Measurements from ENCODE around the gene BUB1B. TPM values are rescaled to one million over a fixed set of nuclear protein-coding genes. Genes with fewer than 3 reads are reported as not detected.

BUB1B gene
- total RNA-seq, 2 experiments from 2014 or later: 62.3 to 70.6 TPM

DNA sequence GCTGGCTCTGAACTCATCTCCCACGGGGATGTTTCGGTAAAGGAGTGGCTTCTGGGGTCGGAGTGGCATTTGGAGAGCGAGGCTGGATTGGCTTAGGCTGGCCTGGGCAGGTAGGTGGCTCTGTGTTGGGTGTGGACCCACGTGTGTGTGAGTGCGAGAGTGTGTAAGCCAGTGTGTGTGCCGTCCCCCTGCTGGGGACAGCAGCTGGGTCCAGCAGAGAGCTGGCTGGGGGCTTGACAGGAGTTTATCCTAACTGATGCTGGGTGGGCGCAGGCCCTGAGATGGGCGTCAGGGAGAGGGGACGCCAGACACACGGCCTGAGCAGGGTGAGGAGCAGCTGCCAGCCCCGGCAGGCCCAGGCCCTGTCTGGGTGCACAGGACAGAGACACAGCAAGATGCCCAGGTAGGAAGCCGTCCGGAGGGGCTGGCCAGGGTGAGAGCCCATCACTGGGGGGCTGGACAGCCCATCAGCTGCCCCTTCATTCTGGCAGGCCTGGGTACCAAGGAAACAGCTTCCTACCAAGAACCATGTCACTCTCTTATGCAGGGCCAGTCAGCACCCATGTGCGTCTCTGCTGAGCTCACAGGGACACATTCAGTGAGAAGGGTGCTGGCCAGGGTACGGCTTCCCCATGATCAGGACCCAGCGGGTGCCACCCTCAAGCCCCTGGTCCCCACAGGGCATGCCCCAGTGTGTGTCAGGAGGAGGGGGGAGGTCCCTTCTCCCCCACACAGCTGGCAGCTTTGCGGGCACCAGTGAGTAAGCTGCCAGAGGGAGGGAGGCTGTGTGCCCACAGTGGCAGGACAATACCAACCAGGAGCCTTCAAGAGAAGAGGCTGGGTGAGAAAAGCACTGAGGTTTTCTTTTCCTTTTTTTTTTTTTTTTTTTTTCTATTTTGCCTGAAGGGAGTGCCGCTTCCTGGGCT, 79.1 kb downstream of the BUB1B start:
- Mint-ChIP-seq H3K36me3 (no peaks in the 10 kb centered on the region), H3K27ac (no peak overlapping the region), H3K4me3 (no peak overlapping the region), H3K9me3 (no peaks in the 10 kb centered on the region), H3K27me3 (peaks cover 31% of the 10 kb centered on the region), H3K4me1 (peaks cover 5% of the 10 kb centered on the region)
- no peak for DNase-seq

DNA sequence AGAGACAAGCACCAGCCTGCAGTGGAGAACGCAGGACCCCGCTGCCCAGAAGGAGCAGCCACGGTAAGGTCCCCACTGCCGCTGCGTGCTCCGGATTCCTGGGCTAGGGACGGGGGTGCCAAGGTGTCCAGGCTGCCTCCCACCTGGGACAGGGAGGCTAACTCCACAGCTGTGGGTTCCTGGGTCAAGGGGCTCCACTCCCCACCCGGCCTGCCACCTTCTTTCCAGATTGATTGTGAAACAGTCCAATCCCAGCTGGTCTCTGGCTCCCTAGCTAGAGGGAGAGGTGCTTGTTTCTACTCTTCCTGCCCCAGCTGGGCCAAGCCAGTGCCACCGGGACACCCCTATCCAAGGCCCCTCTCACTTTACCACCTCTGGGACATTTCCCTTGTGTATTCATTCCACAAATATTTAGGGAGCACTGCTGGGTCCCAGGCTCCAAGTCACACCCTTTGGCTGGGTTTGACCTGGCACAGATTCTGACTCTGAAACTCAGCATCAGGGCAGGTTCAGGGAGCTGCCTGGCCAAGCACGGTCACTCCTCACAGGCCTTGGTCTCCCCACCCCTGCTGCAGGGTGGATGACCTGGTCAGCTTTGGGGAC, 79.9 kb downstream of the BUB1B start:
- H3K9me3 Mint-ChIP-seq: no peaks in the 10 kb centered on the region
- H3K36me3 Mint-ChIP-seq: no peaks in the 10 kb centered on the region
- DNase-seq: no peak
- H3K4me3 Mint-ChIP-seq: no peak overlapping the region
- no peak overlapping the region for H3K27ac Mint-ChIP-seq
- H3K27me3 Mint-ChIP-seq: peaks cover 31% of the 10 kb centered on the region
- H3K4me1 Mint-ChIP-seq: peaks cover 5% of the 10 kb centered on the region

DNA sequence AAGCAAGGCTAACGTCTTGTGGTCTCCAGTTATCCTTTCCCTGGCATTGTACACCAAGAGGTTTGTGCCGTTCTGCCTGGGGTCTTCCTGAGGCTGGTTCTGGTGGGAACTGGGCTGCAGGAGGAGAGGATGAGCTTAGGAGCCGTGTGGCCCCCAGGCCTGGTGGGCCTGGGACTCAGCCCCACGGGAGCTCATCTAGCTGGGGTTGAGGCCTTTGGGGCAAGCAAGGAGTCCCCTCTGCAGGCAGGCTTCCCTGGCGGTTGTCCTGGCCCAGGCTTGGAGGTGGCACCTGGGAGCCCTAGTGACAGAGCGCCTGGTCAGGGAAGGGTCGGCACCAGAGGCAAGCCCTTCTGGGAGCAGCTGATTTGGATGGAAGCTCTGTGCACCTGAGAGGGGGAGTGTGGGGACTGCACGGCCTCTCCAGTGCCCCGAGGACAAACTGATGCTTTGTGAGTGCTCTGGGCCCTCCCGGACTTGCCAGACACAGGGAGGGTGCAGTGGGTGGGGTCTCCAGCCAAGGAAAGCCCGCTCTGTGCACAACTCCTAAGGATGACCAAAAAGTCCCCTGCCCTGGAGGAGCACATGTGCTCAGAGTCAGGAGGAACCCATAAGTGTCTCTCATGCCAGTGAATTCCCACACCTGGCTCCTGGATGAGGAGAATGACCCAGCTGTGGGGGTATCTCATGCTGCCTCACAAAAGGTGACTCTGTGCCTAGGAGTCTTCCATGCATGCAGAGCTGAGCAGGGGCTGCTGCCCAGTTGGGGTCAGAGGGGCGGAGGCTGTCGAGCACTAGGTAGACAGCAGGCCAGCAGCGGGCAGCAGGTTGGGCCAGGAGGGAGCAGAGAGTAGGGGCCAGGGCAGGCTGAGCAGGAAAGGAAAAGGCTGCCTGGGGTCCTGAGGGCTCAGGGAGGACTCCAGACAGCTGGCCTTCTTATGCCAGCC, 80.7 kb downstream of the BUB1B start:
- no peak for DNase-seq
- Mint-ChIP-seq H3K4me3 (no peak overlapping the region), H3K27ac (no peak overlapping the region), H3K36me3 (no peaks in the 10 kb centered on the region), H3K9me3 (no peaks in the 10 kb centered on the region), H3K27me3 (peaks cover 31% of the 10 kb centered on the region), H3K4me1 (peaks cover 5% of the 10 kb centered on the region)

DNA sequence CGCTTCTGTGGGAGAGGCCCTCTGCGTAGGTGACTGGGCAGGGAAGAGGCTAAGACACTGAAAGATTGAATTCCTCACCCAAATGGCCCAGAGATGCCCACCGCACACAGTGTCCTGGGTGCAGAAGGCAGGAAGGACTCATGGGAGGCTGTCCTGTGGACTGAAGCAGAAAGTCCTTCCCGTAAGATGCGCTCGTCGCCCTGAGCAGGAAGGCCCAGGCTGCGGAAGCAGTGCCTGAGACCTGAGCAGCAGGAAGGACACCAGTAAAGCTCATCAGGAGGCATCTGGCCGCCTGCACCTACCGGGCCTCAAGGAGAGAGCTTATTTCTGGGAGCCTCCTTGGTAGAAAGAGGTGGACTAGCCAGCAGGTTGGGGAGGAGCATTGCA, 81.3 kb downstream of the BUB1B start:
- Mint-ChIP-seq H3K27me3 (peaks cover 27% of the 10 kb centered on the region), H3K27ac (no peak overlapping the region), H3K36me3 (no peaks in the 10 kb centered on the region), H3K4me1 (peaks cover 5% of the 10 kb centered on the region), H3K4me3 (no peak overlapping the region), H3K9me3 (no peaks in the 10 kb centered on the region)
- DNase-seq: no peak

DNA sequence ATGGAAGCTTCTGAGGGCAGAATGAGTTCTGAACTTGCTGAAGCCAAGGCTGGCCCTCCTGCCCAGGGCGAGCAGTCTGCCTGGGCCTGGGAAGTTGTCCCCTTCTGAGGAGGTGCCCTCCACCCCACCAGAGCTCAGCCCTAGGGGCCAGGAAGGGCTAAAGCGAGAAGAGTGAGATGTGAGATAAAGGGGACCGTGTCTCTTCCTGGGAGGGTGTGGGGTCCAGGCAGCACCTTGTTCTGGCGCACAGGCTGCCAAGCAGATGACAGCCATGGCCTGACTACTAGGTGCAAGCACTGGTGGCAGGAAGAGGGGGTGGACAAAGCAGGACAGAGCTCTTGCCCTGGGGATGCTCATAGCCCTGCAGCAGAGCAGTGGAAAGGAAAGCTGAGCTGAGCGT, 81.7 kb downstream of the BUB1B start:
- no peaks in the 10 kb centered on the region for H3K9me3 Mint-ChIP-seq
- H3K4me1 Mint-ChIP-seq: peaks cover 5% of the 10 kb centered on the region
- H3K36me3 Mint-ChIP-seq: no peaks in the 10 kb centered on the region
- no peak for DNase-seq
- no peak overlapping the region for H3K4me3 Mint-ChIP-seq
- no peak overlapping the region for H3K27ac Mint-ChIP-seq
- peaks cover 25% of the 10 kb centered on the region for H3K27me3 Mint-ChIP-seq

DNA sequence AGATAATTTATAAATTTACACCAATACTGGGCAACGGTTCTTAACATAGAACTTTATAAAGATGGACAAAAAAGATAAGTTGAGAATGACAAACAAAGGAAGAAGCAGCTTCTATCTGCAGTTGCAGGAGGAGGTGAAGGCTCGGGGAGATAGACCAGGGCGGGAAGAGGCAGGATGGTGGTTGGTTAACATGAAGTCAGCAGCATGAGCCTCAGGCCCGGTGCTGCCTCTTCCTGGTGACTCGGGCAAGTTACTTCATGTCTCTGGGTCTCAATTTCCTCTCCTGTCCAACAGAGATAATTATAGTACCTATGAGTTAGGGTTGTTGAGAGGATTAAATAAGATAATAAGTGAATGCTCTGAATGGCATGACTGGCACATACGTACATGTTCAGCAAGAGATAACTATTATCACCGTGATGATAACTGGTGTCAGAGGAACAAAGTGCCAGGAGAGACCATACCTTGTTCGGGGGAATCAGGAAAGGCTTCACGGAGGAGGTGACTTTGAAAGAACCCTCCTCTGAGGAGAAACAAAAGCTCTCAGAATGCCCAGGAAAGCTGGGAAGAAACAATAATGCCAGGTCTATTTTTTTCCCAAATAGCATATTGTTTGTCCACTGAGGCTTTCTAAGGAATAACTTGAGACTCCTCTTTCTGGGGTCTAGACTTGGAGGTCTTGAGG, 82.4 kb downstream of the BUB1B start:
- no peak overlapping the region for H3K4me3 Mint-ChIP-seq
- no peaks in the 10 kb centered on the region for H3K9me3 Mint-ChIP-seq
- H3K27ac Mint-ChIP-seq: no peak overlapping the region
- DNase-seq: no peak
- peaks cover 18% of the 10 kb centered on the region for H3K27me3 Mint-ChIP-seq
- H3K36me3 Mint-ChIP-seq: no peaks in the 10 kb centered on the region
- H3K4me1 Mint-ChIP-seq: peaks cover 5% of the 10 kb centered on the region

DNA sequence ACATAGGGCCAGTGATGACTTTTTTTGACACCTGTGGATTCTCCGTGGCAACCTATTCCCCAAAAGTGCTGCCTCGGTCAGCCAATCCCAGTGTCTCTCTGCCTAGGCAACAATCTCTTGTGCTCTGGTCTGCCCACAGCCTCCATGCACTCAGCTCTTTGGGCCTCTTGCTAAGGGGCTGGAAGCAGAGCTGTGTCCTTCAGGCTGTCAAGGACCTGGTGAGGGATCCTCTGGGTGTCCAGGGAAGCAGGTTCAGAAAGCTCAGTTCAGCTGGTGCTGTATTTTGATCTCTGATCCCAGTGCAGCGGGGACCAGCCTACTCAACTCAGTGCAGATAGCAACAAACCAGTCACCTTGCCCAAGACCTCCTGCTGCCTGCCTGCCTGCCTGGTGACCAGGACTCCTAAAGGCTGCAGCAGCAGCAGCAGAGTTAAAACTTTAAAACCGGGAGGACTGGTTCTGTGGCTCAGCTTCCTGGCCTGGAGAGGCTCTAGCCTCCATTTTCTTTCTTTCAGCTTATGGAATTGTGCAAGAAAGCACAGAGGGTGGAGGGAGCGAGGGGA, 84.2 kb downstream of the BUB1B start:
- DNase-seq: no peak
- Mint-ChIP-seq H3K4me3 (no peak overlapping the region), H3K36me3 (no peaks in the 10 kb centered on the region), H3K27ac (no peak overlapping the region), H3K4me1 (no peaks in the 10 kb centered on the region), H3K27me3 (peaks cover 3% of the 10 kb centered on the region), H3K9me3 (no peaks in the 10 kb centered on the region)

DNA sequence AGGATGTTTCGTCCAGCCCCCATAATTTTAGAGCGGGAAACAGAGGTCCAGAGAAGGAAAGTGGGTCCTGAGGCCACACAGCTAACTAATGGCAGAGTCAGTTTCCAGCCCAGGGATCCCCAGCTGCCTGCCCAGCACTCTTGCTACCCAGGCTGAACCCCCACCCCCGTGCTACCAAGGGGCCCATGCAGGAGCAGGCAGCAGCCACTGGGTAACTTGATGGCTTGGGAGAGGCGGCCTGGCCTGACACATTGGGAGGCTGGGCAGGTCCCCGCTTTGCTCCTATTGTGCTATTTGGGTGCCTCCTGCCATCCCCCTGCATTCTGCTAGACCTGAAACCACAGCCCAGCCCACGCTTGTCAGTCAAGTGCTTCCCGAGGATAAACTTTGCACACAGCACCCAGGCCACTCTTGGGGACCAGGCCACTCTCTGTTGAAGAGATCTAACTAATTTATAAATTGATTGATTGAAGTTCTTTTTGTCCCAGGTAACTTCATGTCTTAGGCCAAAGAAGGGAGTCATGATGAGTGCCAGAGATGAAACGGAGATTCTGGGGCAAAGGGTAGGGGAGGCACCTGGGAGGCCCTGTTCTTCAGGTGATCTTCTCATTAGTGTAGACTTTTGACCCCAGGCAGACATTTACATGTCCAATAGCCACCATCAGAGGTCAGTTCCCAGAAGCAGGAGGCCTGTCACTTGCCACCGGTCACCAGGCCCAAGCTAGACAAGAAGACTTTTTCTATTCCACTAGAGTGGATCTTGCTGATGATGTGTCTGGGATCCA, 85.0 kb downstream of the BUB1B start:
- no peak overlapping the region for H3K27ac Mint-ChIP-seq
- no peaks in the 10 kb centered on the region for H3K36me3 Mint-ChIP-seq
- no peak overlapping the region for H3K4me3 Mint-ChIP-seq
- H3K9me3 Mint-ChIP-seq: no peaks in the 10 kb centered on the region
- no peak for DNase-seq
- peaks cover 3% of the 10 kb centered on the region for H3K27me3 Mint-ChIP-seq
- no peaks in the 10 kb centered on the region for H3K4me1 Mint-ChIP-seq

DNA sequence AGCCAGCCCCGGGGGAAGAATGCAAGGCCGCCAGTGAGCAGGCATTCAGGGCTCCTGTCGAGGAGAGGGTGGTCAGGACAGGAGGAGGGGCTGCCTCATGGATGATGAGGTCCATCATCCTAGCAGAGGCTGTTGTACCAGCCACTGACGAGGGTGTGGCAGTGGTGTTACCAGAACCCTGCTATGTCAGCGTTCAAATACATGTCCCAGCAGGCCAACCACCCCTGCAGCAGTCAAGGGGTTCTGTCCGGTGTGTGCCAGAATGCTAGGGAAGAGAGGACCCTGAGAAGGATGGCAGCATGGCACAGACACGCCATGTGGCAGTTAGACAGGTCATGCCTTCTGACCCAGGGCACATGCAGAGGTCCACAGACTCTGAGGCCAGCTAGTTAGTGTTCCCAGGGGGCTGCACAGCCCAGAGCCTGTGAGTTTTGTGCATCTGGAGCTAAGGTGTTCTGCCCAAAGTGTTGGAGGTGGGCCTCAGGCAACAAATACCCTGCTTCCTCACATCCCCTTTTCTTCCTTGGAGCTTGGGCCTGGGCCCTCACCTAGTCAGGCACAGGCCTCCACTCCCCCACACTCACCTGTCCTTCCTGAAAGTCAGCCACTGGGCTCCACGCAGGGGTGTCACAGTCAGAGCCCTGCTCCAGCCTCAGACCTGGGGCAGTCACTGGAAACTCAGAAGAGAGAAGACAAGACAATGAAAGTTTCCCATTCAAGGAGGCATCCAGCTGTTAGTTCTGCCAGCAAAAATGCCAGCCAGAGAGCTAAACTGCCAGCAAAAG, 85.8 kb downstream of the BUB1B start:
- Mint-ChIP-seq H3K27me3 (peaks cover 11% of the 10 kb centered on the region), H3K36me3 (no peaks in the 10 kb centered on the region), H3K9me3 (no peaks in the 10 kb centered on the region), H3K27ac (no peak overlapping the region), H3K4me1 (no peaks in the 10 kb centered on the region), H3K4me3 (no peak overlapping the region)
- no peak for DNase-seq

DNA sequence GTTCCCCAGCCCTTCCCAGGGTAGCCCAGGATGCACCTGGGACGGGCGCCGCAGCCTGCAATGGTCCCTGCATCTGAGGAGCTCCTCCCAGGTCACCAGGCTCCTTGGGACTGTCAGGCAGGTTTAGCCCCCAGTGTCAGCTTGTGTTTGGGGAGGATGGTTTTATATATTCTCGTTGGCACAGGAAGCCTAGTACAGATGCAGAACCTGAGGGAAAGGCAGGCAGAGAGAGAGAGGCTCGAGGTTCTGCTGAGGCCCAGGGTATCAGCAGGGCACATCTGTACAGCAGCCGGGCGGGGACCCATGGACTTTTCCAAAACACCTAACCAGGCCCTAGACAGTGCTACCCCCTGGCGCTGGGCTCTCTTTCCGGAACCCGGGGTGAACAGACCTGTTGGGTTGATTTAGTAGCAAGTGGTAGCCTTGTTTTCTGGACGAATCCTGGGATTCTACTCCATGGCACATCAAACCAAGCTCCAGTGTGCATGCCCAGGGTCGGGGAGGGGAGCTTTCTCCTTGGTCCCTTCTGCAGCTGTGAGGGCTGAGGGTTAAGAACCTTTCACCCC, 86.6 kb downstream of the BUB1B start:
- no peak overlapping the region for H3K27ac Mint-ChIP-seq
- no peak for DNase-seq
- H3K4me1 Mint-ChIP-seq: no peaks in the 10 kb centered on the region
- no peaks in the 10 kb centered on the region for H3K36me3 Mint-ChIP-seq
- no peaks in the 10 kb centered on the region for H3K9me3 Mint-ChIP-seq
- H3K4me3 Mint-ChIP-seq: no peak overlapping the region
- peaks cover 18% of the 10 kb centered on the region for H3K27me3 Mint-ChIP-seq

DNA sequence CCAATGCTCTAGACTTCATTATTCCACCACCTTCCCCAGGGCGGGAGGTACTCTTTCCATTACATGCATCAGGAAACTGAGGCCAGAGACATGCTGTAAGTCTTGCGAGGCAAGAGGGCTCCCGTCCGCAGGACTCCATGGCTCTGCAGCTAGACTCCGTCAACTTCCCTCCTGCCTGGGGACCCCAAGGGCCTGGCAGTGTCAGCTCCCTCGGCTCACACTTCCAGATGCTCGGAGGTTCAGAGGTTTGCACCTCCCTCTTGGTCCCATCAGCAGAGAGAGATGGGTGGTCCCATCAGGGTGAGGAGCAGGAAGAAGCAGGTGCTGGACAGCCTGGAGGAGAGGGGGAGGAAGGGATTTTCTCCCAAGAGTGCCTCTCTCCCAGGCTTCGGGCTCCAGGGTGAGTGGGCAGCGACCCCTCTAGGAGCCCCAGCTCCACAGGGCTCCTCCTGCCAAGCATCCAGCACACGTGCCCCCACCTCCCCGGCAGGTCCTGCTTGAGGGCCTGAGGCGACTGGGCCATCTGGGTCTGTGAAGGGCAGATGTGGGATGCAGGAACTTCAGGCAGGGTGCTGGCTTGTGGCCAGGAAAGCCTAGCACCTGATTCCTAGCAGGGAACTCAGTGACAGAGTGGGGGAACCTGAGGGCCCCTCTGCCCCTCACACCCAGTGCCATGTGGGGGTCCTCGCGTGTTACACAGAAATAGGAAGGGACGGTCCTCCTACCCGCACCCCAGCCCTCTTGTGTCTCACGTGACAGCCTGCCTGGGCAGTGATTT, 87.3 kb downstream of the BUB1B start:
- Mint-ChIP-seq H3K4me1 (peaks cover 3% of the 10 kb centered on the region), H3K9me3 (no peaks in the 10 kb centered on the region), H3K27ac (no peak overlapping the region), H3K36me3 (no peaks in the 10 kb centered on the region), H3K27me3 (peaks cover 22% of the 10 kb centered on the region), H3K4me3 (no peak overlapping the region)
- no peak for DNase-seq

DNA sequence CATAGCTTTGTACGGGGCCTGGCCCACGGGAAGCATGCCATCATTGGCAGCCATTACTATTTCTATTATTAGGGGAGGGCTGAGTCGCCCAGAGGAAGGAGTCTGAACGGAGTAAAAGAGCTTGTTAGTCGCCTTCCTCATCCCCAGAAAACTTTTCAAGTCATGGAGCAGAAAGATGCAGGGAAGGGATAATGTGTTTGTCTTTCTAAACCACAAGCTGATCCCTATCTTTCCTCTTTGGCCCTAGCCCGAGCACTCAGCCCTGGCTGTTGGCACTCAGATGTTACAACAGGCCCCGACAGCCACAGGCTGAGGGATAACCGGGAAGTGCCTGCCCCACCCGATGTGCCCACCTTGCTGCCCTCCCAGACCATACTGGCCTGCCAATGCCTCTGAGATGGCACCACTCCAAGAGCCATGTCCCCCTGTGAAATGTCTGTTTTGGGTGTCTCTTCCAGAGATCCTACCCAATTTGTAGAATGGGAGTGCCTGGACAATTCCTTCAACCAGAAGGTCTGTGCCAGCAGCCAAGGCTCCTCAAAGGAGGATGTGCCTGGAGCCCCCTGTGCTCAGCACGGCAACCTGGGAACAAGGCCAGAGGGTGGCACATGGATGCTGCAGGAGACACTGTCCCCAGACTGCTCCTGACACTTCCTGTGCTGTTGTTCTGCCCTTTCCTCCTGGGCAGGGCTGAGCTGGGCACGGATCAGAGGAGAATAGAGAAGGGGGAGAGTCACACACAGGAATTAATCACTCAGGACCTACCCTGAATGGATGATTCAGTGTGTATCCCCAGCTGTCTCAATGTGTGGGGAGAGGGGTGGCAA, 88.8 kb downstream of the BUB1B start:
- Mint-ChIP-seq H3K9me3 (no peaks in the 10 kb centered on the region), H3K4me3 (no peak overlapping the region), H3K27ac (no peak overlapping the region), H3K27me3 (peaks cover 37% of the 10 kb centered on the region), H3K4me1 (peaks cover 3% of the 10 kb centered on the region), H3K36me3 (no peaks in the 10 kb centered on the region)
- no peak for DNase-seq

Measured in activated naive CD8-positive, alpha-beta T cell treated with anti-CD3 and anti-CD28 coated beads for 36 hours (primary cell).